Aortic smooth muscle cell (primary cell): Measurements from ENCODE around the gene PEAR1. TPM values are rescaled to one million over a fixed set of nuclear protein-coding genes. Genes with fewer than 3 reads are reported as not detected.

Experiments
- total RNA-seq: library from RNA; depleted of rRNA; stranded (reverse); fragments of >200 nt; gene quantifications from 2 replicates; pipeline ENCODE4 v1.2.3, GENCODE V29; 2014

The PEAR1 gene
- total RNA-seq, result 7.8 and 15.9 TPM in 2 replicates

GRCh38 chr1:156893048-156893953 lies at the start of gene PEAR1:
PEAR1 (plus strand) TSS chr1:156893718; CDS start chr1:156903927, 10,209 bp downstream.

GRCh38 chr1:156858959-156859522 lies 34.5 kb upstream of the PEAR1 start, which contains the start of gene INSRR:
INSRR (minus strand) TSS chr1:156859117; CDS start chr1:156858621, 496 bp downstream.

GRCh38 chr1:156860628-156861423 lies 32.7 kb upstream of the PEAR1 start, which contains the start of gene NTRK1:
NTRK1 (plus strand) TSS chr1:156860865; CDS start chr1:156860935, 70 bp downstream.

GRCh38 chr1:156920233-156921052 lies 26.9 kb downstream of the PEAR1 start, which contains the start of gene LRRC71:
LRRC71 (plus strand) TSS chr1:156920632; CDS start chr1:156920804, 172 bp downstream.

Other genes with a start within 250 kb of the PEAR1 start
- gene NES, start 216.3 kb upstream of the PEAR1 start, total RNA-seq, result 124 and 159 TPM in 2 replicates
- 7.3 and 8.6 TPM in 2 replicates for gene CRABP2, start 188.1 kb upstream of the PEAR1 start, total RNA-seq
- gene METTL25B, start 165.2 kb upstream of the PEAR1 start, total RNA-seq, result 5.7 and 7.7 TPM in 2 replicates
- gene ISG20L2, start 165.0 kb upstream of the PEAR1 start, total RNA-seq, result 7.7 and 7.8 TPM in 2 replicates
- gene MRPL24, start 152.6 kb upstream of the PEAR1 start, total RNA-seq, result 69.2 and 94.5 TPM in 2 replicates
- gene HDGF, start 142.0 kb upstream of the PEAR1 start, total RNA-seq, result 188 and 200 TPM in 2 replicates
- 10.4 and 13.3 TPM in 2 replicates for gene PRCC, start 126.2 kb upstream of the PEAR1 start, total RNA-seq
- gene SH2D2A, start 76.9 kb upstream of the PEAR1 start, total RNA-seq, result 0.19 and 0.53 TPM in 2 replicates
- gene INSRR, start 34.6 kb upstream of the PEAR1 start, total RNA-seq, result under 0.01 TPM in 1 of 2 replicates, not detected in the other
- gene NTRK1, start 32.9 kb upstream of the PEAR1 start, total RNA-seq, result not detected in 2 replicates
- 0.13 and 0.75 TPM in 2 replicates for gene LRRC71, start 26.9 kb downstream of the PEAR1 start, total RNA-seq
- gene ARHGEF11, start 152.0 kb downstream of the PEAR1 start, total RNA-seq, result 30.0 and 34.9 TPM in 2 replicates
- not detected in 2 replicates for gene ETV3L, start 206.1 kb downstream of the PEAR1 start, total RNA-seq
- 13.8 and 14.9 TPM in 2 replicates for gene ETV3, start 244.7 kb downstream of the PEAR1 start, total RNA-seq